Panc1 (cell line): ENCODE data around the gene CPAMD8.

ENCODE experiments used
- POLR2AphosphoS5 ChIP-seq: IDR thresholded peaks from 2 replicates; pipeline ENCODE4 v1.6.1; 2012; ENCODE audit warnings: mild to moderate bottlenecking, low read depth, low read length, moderate library complexity
- REST ChIP-seq, 2 experiments: IDR thresholded peaks; 2 replicates each; pipeline ENCODE4 v1.6.1; 2011 to 2012; ENCODE audit warnings: low read depth in 2 of 2, control low read depth in 1 of 2, low read length in 1 of 2, mild to moderate bottlenecking in 1 of 2, moderate library complexity in 1 of 2; ENCODE audit not compliant: insufficient read depth in 1 of 2
- TCF7L2 ChIP-seq: IDR thresholded peaks from 2 replicates; pipeline ENCODE4 v1.6.1; 2011; ENCODE audit warnings: mild to moderate bottlenecking, low read depth, low read length, inconsistent platforms
- TF ChIP-seq, protein P1 (sequence below): fragments of 450-650 bp; IDR thresholded peaks from 2 replicates; pipeline ENCODE4 v1.5.1; 2017; ENCODE audit warnings: mild to moderate bottlenecking

DNA sequence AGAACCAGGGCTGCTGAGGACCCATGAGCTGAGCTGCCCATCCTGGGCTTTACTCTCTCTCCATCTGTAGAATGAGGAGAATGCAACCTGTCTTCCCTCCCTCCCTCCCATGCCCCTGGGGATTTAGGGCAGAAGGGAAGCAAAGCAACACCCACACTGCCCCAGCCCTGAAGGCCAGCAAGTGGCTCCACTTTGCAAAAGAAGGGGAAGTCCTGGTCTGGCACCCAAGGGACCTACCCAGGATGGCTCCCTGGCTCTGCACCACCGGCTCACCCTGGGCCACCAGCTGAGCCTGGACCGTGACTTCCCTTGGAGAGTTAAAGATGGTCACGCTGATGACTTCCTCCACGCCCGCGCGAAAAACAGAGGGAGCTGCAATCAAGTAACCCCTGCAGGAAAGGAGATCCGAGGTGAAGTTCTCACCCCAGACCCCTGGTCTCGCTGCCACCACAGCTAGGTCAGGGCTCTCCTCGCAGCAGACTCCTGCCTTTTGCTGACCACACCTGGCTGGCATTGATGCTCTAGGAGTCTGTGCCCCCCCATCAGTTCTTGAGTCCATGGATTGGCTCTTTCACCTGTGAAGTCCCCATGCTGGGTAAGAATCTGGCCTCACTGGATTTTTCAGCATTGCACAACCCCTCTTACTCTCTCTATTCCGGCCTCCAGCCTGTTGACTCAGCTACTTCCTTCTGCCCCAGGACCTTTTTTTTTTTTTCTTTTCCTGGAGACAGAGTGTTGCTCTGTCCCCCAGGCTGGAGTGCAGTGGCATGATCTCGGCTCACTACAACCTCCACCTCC lies 4.6 kb downstream of the CPAMD8 start:
- TF ChIP-seq, protein P1, sequence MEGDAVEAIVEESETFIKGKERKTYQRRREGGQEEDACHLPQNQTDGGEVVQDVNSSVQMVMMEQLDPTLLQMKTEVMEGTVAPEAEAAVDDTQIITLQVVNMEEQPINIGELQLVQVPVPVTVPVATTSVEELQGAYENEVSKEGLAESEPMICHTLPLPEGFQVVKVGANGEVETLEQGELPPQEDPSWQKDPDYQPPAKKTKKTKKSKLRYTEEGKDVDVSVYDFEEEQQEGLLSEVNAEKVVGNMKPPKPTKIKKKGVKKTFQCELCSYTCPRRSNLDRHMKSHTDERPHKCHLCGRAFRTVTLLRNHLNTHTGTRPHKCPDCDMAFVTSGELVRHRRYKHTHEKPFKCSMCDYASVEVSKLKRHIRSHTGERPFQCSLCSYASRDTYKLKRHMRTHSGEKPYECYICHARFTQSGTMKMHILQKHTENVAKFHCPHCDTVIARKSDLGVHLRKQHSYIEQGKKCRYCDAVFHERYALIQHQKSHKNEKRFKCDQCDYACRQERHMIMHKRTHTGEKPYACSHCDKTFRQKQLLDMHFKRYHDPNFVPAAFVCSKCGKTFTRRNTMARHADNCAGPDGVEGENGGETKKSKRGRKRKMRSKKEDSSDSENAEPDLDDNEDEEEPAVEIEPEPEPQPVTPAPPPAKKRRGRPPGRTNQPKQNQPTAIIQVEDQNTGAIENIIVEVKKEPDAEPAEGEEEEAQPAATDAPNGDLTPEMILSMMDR: no peak
- no peak for TF ChIP-seq TCF7L2
- TF ChIP-seq POLR2AphosphoS5: no peak
- no peak for TF ChIP-seq REST (IDR thresholded peaks at IDR 0.05; ENCODE audit: insufficient read depth in 1 of 2, low read depth in 2 of 2, low read length in 1 of 2)
